DOHH2 (cell line): ENCODE measurements around the gene RNU5B-1.

Experiments used
- CTCF ChIP-seq: fragments of 200-600 bp; sonication (generic); IDR thresholded peaks from one replicate; pipeline ENCODE4 v1.5.1; 2014; ENCODE audit warnings: antibody characterized with exemption, mild to moderate bottlenecking, low read depth, low read length; ENCODE audit not compliant: poor library complexity, severe bottlenecking
- EZH2phosphoT487 ChIP-seq: fragments of 200-600 bp; sonication (generic); IDR thresholded peaks from 2 replicates; pipeline ENCODE4 v1.6.1; 2017; ENCODE audit warnings: borderline replicate concordance, mild to moderate bottlenecking, antibody characterized with exemption, low read length, moderate library complexity, mixed read lengths

- no peak for TF ChIP-seq CTCF
- no peak for TF ChIP-seq EZH2phosphoT487
These were observed 30.2 kb downstream of the RNU5B-1 start for GRCh38 chr15:65334586-65335231.
